GM12892 (cell line): ENCODE measurements around the gene F2RL3.

Experiments used
- POLR2A ChIP-seq: IDR thresholded peaks from 2 replicates; pipeline ENCODE4 v1.6.1; 2011; ENCODE audit warnings: low read depth, low read length, control low read depth
- POLR2AphosphoS5 ChIP-seq: IDR thresholded peaks from 2 replicates; pipeline ENCODE4 v1.6.1; 2011; ENCODE audit warnings: low read depth, low read length, control low read depth
- TAF1 ChIP-seq: IDR thresholded peaks from 2 replicates; pipeline ENCODE4 v1.6.1; 2011; ENCODE audit warnings: low read depth, mild to moderate bottlenecking, control low read depth, low read length, borderline replicate concordance

DNA sequence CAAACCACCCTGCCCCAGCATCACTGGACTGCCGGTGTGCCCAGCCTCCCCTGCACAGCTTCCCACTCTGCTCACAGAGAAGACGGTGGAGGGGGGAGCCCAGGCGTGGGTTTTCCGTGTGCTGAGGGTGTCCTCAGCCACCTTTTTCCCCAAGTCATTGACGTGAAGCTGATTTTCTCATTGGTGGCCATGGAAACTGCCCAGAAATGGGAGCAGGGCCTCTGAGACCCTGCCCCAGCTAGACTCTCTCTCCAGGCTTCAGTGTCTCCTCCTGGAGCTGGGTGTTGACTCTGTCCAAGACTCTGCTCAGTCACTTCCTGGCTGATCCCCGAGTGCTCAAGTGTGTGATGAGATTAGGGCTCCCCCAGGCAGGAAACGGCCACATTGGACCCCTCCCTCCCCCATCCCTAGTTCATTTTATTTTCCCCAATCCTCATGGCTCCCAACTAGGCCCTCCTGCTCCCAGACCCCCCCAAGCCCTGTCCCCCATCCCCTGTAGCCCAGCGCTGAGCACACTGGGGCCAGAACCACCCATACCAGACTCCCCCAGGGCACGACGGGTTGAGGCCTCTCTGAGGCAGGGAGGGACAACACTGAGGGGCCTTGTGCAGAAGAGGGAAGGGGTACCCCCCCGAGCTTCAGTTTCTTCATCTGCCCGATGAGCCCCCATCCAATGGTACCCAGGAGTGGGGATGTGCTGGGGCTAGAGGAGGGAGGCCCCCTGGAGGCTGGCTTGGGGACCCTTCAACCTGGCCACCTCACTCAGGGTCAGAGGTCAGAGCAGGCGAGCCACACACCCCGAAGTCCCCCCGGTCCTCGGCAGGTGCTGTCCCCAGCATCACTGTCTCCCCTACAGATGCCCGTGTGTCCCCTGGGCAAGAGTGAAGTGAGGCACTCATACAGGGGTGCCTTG, 1.2 kb upstream of the F2RL3 start:
- no peak for TF ChIP-seq POLR2AphosphoS5
- no peak for TF ChIP-seq POLR2A
- TF ChIP-seq TAF1: no peak
